Stimulated activated CD4-positive, alpha-beta T cell treated with anti-CD3 and anti-CD28 coated beads, Interleukin-1b, Interleukin-23, amount 100 ng/mL, for 48 hours (primary cell): ENCODE measurements around the gene SCAP.
"Not testable (repeated sequence)": the region's sequence is repeated elsewhere in the genome, so short reads cannot be mapped to it uniquely, and the experiment has no call there.

ENCODE experiments used
- DNase-seq: peaks from one replicate; pipeline ENCODE4 v3.0.0-alpha.2; 2020

SCAP gene

GRCh38 chr3:47479826-47480160 lies 4.1 kb upstream of the SCAP start:
- DNase-seq = no peak

- DNase-seq = no peak
Observed at GRCh38 chr3:47478022-47478421, 2.3 kb upstream of the SCAP start.

- DNase-seq = no peak
Observed at GRCh38 chr3:47476644-47477199, 981 bp upstream of the SCAP start.

- no peak for DNase-seq
Observed at GRCh38 chr3:47476330-47476626, 537 bp upstream of the SCAP start.

GRCh38 chr3:47475029-47475569 lies 642 bp downstream of the SCAP start:
- no peak for DNase-seq

GRCh38 chr3:47473391-47473790 lies 2.4 kb downstream of the SCAP start:
- no peak for DNase-seq

- no peak for DNase-seq
Observed at GRCh38 chr3:47469616-47470015, 6.1 kb downstream of the SCAP start.

GRCh38 chr3:47468315-47468714 lies 7.4 kb downstream of the SCAP start:
- not testable (repeated sequence) for DNase-seq

- no peak for DNase-seq
Observed at GRCh38 chr3:47464588-47464987, 11.2 kb downstream of the SCAP start.

- not testable (repeated sequence) for DNase-seq
Observed at GRCh38 chr3:47459534-47460085, 16.1 kb downstream of the SCAP start.

GRCh38 chr3:47456984-47457383 lies 18.8 kb downstream of the SCAP start:
- DNase-seq = no peak

GRCh38 chr3:47455806-47456452 lies 19.8 kb downstream of the SCAP start:
- no peak for DNase-seq

- DNase-seq = no peak
Observed at GRCh38 chr3:47452453-47453215, 23.1 kb downstream of the SCAP start.

GRCh38 chr3:47444103-47444502 lies 31.6 kb downstream of the SCAP start:
- DNase-seq = no peak

- DNase-seq = no peak
Observed at GRCh38 chr3:47443611-47443995, 32.1 kb downstream of the SCAP start.

GRCh38 chr3:47441796-47442551 lies 33.8 kb downstream of the SCAP start:
- no peak for DNase-seq

GRCh38 chr3:47440131-47440530 lies 35.6 kb downstream of the SCAP start:
- DNase-seq = no peak

- DNase-seq = no peak
Observed at GRCh38 chr3:47436180-47436579, 39.6 kb downstream of the SCAP start.

- DNase-seq = no peak
Observed at GRCh38 chr3:47434849-47435248, 40.9 kb downstream of the SCAP start.

- no peak for DNase-seq
Observed at GRCh38 chr3:47433796-47434195, 41.9 kb downstream of the SCAP start.

- no peak for DNase-seq
Observed at GRCh38 chr3:47432673-47433072, 43.1 kb downstream of the SCAP start.

GRCh38 chr3:47431225-47431624 lies 44.5 kb downstream of the SCAP start:
- DNase-seq = no peak

GRCh38 chr3:47430606-47431005 lies 45.1 kb downstream of the SCAP start:
- DNase-seq = no peak
